ENCODE measurements around the gene RBM33. TPM values are rescaled to one million over a fixed set of nuclear protein-coding genes. Genes with fewer than 3 reads are reported as not detected.
A peak's percentile ranks its signal among the peaks of the same experiment; 100 is the strongest.

Gene RBM33
- total and polyA plus RNA-seq, 2 of the 13 experiments (the other 11 are each of a cell fraction or from before 2014, with no cell fraction given), result 12.4 to 28.9 TPM

DNA sequence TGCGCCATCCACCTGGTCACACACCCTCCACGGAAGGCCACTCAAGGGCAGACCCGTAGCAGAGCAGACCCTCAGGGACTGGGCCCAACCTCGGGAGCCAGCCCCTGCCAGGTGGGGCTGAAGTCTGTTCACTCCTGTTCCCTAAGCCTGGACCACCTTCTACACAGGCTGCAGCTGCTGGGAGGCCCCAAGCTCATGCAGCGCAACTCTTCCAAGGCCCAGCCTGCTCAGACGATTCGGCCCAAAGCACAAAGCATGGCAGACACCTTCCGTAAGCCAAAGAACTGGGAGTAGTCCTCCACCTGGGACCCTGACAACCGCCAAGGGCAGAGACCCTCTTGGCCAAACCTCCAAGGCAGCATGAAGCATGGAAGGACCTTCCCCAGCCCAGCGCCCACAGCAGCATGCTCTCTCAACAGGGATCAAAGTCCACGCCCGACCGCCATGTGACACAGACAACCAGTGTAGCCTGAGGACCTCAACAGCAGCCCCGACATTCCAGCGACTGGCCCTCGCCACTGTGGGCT, 156.3 kb downstream of the RBM33 start (continued):
- TF ChIP-seq, protein P1, sequence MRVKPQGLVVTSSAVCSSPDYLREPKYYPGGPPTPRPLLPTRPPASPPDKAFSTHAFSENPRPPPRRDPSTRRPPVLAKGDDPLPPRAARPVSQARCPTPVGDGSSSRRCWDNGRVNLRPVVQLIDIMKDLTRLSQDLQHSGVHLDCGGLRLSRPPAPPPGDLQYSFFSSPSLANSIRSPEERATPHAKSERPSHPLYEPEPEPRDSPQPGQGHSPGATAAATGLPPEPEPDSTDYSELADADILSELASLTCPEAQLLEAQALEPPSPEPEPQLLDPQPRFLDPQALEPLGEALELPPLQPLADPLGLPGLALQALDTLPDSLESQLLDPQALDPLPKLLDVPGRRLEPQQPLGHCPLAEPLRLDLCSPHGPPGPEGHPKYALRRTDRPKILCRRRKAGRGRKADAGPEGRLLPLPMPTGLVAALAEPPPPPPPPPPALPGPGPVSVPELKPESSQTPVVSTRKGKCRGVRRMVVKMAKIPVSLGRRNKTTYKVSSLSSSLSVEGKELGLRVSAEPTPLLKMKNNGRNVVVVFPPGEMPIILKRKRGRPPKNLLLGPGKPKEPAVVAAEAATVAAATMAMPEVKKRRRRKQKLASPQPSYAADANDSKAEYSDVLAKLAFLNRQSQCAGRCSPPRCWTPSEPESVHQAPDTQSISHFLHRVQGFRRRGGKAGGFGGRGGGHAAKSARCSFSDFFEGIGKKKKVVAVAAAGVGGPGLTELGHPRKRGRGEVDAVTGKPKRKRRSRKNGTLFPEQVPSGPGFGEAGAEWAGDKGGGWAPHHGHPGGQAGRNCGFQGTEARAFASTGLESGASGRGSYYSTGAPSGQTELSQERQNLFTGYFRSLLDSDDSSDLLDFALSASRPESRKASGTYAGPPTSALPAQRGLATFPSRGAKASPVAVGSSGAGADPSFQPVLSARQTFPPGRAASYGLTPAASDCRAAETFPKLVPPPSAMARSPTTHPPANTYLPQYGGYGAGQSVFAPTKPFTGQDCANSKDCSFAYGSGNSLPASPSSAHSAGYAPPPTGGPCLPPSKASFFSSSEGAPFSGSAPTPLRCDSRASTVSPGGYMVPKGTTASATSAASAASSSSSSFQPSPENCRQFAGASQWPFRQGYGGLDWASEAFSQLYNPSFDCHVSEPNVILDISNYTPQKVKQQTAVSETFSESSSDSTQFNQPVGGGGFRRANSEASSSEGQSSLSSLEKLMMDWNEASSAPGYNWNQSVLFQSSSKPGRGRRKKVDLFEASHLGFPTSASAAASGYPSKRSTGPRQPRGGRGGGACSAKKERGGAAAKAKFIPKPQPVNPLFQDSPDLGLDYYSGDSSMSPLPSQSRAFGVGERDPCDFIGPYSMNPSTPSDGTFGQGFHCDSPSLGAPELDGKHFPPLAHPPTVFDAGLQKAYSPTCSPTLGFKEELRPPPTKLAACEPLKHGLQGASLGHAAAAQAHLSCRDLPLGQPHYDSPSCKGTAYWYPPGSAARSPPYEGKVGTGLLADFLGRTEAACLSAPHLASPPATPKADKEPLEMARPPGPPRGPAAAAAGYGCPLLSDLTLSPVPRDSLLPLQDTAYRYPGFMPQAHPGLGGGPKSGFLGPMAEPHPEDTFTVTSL (CRISPR knock-in tag; IDR thresholded peaks at IDR 0.05; ENCODE audit: borderline replicate concordance), result no peak
- no peak for TF ChIP-seq NR2F6 (IDR thresholded peaks at IDR 0.05)
- TF ChIP-seq NR2F6 (CRISPR knock-in tag; IDR thresholded peaks at IDR 0.05), result 0 out of 2 replicates have a peak, but pooled peaks have one; percentile 16
- peak; percentile 36 for TF ChIP-seq GABPB1 (CRISPR knock-in tag; IDR thresholded peaks at IDR 0.05)
- TF ChIP-seq, protein P2, sequence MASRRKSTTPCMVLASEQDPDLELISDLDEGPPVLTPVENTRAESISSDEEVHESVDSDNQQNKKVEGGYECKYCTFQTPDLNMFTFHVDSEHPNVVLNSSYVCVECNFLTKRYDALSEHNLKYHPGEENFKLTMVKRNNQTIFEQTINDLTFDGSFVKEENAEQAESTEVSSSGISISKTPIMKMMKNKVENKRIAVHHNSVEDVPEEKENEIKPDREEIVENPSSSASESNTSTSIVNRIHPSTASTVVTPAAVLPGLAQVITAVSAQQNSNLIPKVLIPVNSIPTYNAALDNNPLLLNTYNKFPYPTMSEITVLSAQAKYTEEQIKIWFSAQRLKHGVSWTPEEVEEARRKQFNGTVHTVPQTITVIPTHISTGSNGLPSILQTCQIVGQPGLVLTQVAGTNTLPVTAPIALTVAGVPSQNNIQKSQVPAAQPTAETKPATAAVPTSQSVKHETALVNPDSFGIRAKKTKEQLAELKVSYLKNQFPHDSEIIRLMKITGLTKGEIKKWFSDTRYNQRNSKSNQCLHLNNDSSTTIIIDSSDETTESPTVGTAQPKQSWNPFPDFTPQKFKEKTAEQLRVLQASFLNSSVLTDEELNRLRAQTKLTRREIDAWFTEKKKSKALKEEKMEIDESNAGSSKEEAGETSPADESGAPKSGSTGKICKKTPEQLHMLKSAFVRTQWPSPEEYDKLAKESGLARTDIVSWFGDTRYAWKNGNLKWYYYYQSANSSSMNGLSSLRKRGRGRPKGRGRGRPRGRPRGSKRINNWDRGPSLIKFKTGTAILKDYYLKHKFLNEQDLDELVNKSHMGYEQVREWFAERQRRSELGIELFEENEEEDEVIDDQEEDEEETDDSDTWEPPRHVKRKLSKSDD (CRISPR knock-in tag; IDR thresholded peaks at IDR 0.05; ENCODE audit: low read depth), result 0 out of 2 replicates have a peak, but pooled peaks have one; percentile 41
- peak; percentile 51; the same call in 1 of the 2 replicates for TF ChIP-seq NFKB2 (CRISPR knock-in tag; IDR thresholded peaks at IDR 0.05; ENCODE audit: borderline replicate concordance)
- TF ChIP-seq ZNF564 (CRISPR knock-in tag; IDR thresholded peaks at IDR 0.05), result no peak
- TF ChIP-seq, protein P3, sequence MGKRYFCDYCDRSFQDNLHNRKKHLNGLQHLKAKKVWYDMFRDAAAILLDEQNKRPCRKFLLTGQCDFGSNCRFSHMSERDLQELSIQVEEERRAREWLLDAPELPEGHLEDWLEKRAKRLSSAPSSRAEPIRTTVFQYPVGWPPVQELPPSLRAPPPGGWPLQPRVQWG (CRISPR knock-in tag; IDR thresholded peaks at IDR 0.05; ENCODE audit: borderline replicate concordance, low read depth), result no peak
- no peak for TF ChIP-seq SOX6 (IDR thresholded peaks at IDR 0.05)
- peak; percentile 30; the same call in 1 of the 2 replicates for TF ChIP-seq SOX6 (CRISPR knock-in tag; IDR thresholded peaks at IDR 0.05)
- TF ChIP-seq, protein P4, sequence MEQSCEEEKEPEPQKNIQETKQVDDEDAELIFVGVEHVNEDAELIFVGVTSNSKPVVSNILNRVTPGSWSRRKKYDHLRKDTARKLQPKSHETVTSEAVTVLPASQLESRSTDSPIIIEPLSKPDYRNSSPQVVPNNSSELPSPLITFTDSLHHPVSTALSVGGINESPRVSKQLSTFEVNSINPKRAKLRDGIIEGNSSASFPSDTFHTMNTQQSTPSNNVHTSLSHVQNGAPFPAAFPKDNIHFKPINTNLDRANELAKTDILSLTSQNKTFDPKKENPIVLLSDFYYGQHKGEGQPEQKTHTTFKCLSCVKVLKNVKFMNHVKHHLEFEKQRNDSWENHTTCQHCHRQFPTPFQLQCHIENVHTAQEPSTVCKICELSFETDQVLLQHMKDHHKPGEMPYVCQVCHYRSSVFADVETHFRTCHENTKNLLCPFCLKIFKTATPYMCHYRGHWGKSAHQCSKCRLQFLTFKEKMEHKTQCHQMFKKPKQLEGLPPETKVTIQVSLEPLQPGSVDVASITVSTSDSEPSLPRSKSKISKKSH (CRISPR knock-in tag; IDR thresholded peaks at IDR 0.05; ENCODE audit: borderline replicate concordance), result peak; percentile 54; the same call in 1 of the 2 replicates
- TF ChIP-seq ZNF782 (CRISPR knock-in tag; IDR thresholded peaks at IDR 0.05; ENCODE audit: borderline replicate concordance), result peak; percentile 56; the same call in 1 of the 2 replicates
- TF ChIP-seq ZNF788 (CRISPR knock-in tag; IDR thresholded peaks at IDR 0.05; ENCODE audit: borderline replicate concordance), result 0 out of 2 replicates have a peak, but pooled peaks have one; percentile 38
- TF ChIP-seq NONO (IDR thresholded peaks at IDR 0.05), result no peak
- TF ChIP-seq NONO (CRISPR knock-in tag; conservative IDR thresholded peaks at IDR 0.05), result no peak
- TF ChIP-seq KDM2A (CRISPR knock-in tag; IDR thresholded peaks at IDR 0.05; ENCODE audit: borderline replicate concordance, low read depth), result peak; percentile 60
- no peak for TF ChIP-seq KMT2A (CRISPR knock-in tag; IDR thresholded peaks at IDR 0.05)
- TF ChIP-seq RARA (CRISPR knock-in tag; IDR thresholded peaks at IDR 0.05), result peak; percentile 44; the same call in 1 of the 2 replicates
- TF ChIP-seq ZNF160 (CRISPR knock-in tag; IDR thresholded peaks at IDR 0.05), result no peak
